ENCODE data around the gene PTBP1.
"Not testable (repeated sequence)": the region's sequence is repeated elsewhere in the genome, so short reads cannot be mapped to it uniquely, and the experiment has no call there.

Gene PTBP1

DNA sequence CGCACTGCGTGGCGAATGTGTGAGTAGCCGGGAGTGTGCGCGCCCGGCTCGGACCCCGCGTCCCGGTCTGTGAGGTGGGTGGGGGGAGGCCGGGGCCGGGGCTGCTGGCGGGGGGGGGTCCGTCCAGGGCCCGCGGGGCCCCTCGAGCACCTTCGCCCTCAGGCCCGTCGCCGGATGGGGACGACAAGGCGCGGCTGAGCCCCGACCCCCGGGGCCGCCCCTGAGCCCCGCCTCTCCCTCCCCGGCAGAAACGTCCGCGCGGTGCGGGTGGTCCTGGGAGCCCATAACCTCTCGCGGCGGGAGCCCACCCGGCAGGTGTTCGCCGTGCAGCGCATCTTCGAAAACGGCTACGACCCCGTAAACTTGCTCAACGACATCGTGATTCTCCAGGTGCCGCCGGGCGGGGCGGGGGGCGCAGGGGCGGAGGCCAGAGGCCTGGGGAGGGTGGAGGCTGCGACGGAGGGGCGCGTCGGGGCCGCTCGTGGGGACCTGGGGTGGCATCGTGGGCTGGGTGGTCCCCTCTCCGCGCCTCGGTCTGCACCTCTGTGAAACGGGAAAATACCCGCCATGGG lies 55.8 kb downstream of the PTBP1 start:
- no peak for DNase-seq (ENCODE audit: extremely low read depth, low read depth)
- TF ChIP-seq, protein P1, sequence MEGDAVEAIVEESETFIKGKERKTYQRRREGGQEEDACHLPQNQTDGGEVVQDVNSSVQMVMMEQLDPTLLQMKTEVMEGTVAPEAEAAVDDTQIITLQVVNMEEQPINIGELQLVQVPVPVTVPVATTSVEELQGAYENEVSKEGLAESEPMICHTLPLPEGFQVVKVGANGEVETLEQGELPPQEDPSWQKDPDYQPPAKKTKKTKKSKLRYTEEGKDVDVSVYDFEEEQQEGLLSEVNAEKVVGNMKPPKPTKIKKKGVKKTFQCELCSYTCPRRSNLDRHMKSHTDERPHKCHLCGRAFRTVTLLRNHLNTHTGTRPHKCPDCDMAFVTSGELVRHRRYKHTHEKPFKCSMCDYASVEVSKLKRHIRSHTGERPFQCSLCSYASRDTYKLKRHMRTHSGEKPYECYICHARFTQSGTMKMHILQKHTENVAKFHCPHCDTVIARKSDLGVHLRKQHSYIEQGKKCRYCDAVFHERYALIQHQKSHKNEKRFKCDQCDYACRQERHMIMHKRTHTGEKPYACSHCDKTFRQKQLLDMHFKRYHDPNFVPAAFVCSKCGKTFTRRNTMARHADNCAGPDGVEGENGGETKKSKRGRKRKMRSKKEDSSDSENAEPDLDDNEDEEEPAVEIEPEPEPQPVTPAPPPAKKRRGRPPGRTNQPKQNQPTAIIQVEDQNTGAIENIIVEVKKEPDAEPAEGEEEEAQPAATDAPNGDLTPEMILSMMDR (IDR thresholded peaks at IDR 0.05; ENCODE audit: low read depth, low read length), result no peak

DNA sequence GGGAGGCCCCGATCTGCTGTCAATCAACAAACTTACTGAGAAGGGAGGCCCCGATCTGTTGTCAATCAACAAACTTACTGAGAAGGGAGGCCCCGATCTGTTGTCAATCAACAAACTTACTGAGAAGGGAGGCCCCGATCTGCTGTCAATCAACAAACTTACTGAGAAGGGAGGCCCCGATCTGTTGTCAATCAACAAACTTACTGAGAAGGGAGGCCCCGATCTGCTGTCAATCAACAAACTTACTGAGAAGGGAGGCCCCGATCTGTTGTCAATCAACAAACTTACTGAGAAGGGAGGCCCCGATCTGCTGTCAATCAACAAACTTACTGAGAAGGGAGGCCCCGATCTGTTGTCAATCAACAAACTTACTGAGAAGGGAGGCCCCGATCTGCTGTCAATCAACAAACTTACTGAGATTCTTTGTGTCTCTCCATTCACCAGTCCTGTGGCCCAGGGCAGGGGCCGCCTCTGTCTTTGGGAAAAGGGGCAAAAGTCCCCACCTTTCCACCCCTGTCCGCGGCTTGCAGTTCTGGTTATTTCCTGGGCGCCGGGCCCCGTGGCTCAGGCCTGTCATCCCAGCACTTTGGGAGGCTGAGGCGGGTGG lies 56.5 kb downstream of the PTBP1 start:
- not testable (repeated sequence) for DNase-seq (ENCODE audit: extremely low read depth, low read depth)

DNA sequence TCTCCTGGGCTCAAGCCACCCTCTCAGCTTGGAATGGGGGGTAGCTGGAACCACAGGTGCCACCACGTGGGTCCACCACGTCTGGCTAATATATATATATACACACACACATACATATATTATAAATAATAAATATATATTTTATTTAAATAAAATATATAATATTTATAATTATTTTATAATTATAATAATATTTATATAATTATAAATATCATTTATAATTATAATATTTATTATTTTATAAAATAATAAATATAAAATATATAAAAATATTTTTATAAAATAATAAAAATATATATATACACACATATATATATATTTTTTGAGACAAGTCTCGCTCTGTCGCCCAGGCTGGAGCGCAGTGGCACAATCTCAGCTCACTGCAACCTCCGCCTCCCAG lies 57.3 kb downstream of the PTBP1 start:
- TF ChIP-seq, protein P1 (IDR thresholded peaks at IDR 0.05; ENCODE audit: low read depth, low read length), result no peak
- DNase-seq (ENCODE audit: extremely low read depth, low read depth), result no peak

DNA sequence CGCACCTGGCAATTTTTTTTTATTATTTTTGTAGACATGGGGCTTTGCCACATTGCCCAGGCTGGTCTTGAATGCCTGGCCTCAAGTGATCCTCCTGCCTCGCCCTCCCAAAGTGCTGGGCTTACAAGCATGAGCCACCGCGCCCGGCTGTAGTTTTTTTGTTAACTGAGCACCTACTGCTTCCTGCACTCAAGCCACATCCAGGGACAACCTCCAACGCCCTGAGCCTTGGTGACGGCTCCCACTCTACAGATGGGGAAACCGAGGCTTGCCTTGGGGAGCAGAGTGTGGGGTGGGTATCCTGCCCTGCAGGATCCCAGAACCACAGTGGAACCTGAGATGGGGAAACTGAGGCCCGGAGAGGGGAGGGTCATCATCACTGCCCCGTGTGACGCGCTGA lies 57.9 kb downstream of the PTBP1 start:
- no peak for DNase-seq (ENCODE audit: extremely low read depth, low read depth)
- TF ChIP-seq, protein P1 (IDR thresholded peaks at IDR 0.05; ENCODE audit: low read depth, low read length), result no peak

DNA sequence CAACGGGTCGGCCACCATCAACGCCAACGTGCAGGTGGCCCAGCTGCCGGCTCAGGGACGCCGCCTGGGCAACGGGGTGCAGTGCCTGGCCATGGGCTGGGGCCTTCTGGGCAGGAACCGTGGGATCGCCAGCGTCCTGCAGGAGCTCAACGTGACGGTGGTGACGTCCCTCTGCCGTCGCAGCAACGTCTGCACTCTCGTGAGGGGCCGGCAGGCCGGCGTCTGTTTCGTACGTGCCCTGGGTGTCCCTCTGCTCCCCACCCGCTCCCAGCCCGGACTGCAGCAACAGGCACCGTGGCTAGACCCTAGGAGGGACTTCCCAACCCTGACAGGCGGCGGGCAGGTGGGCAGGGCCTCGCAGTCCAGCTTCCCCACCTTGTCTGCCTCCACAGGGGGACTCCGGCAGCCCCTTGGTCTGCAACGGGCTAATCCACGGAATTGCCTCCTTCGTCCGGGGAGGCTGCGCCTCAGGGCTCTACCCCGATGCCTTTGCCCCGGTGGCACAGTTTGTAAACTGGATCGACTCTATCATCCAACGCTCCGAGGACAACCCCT lies 58.4 kb downstream of the PTBP1 start:
- no peak for DNase-seq (ENCODE audit: extremely low read depth, low read depth)
- TF ChIP-seq, protein P1 (IDR thresholded peaks at IDR 0.05; ENCODE audit: low read depth, low read length), result no peak

DNA sequence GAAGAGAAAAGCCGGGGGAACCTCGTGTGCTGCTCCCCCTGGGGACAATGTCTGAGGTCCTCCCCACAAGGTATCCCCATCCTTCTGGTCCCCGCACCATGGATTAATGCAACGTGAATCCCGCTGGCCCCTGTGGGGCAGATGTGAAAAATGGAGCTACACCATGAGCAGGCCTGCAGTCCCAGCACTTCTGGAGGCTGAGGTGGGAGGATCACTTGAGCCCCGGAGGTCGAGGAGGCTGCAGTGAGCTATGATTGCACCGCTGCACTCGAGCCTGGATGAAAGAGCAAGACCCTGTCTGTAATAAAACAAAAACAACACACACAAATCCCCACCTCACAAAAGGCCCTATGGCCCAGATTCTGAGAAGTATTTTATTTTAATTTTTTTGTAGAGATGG lies 61.0 kb downstream of the PTBP1 start:
- TF ChIP-seq, protein P1 (IDR thresholded peaks at IDR 0.05; ENCODE audit: low read depth, low read length), result no peak
- DNase-seq (ENCODE audit: extremely low read depth, low read depth), result no peak

DNA sequence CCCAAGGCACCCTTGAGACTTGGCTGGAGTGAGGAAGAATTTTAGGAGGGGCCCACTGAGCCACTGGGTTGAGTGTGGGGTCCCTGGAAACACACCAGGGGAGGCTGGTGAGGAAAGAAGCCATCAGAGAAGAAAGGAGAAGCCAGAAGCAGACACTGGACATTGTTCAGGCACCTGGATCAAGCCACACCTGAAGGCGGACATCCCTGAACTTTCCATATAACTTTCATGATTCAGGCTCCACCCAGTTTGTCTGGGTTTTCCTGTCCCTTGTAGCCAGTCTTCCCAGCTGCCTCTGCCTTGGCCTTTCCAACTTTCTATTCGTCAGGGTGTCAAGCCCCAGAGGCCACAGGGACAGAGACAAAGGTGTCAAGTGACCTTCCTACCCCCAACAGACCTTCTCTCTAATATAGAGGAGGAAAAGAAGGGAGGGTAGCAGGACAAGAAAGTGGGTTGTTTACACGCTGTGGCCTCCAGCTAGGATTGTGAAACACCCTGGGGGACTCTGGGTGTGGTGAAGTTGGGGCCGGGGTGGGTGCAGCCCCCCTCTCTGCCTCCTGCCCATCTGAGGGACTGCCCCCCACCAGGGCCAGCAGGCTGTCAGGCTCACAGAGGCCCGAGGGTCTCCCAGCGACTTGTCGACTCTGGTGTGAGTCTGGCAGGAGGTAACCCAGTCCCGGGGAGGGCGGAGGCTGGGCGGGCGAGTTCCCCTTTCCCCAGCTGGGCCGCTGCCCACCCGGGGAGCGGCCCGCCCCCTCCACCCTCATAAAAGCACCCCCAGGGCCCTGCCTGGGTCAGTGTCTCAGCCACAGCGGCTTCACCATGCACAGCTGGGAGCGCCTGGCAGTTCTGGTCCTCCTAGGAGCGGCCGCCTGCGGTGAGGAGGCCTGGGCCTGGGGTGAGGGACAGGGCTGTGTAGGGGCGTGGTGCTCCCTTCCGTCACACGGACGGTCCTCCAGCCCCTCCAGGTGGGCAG lies 61.9 kb downstream of the PTBP1 start, which contains the start of gene CFD:
Gene CFD (plus strand): TSS at position 797 of the 976 bp plus-strand sequence. CDS start 26 bp downstream, at position 823.
- no peak for DNase-seq (ENCODE audit: extremely low read depth, low read depth)
- TF ChIP-seq, protein P1 (IDR thresholded peaks at IDR 0.05; ENCODE audit: low read depth, low read length), result no peak

Data from AG09319 (cell line).